ENCODE measurements around the gene TBL1XR1.
"Not testable (repeated sequence)": the region's sequence is repeated elsewhere in the genome, so short reads cannot be mapped to it uniquely, and the experiment has no call there.

The TBL1XR1 gene

DNA sequence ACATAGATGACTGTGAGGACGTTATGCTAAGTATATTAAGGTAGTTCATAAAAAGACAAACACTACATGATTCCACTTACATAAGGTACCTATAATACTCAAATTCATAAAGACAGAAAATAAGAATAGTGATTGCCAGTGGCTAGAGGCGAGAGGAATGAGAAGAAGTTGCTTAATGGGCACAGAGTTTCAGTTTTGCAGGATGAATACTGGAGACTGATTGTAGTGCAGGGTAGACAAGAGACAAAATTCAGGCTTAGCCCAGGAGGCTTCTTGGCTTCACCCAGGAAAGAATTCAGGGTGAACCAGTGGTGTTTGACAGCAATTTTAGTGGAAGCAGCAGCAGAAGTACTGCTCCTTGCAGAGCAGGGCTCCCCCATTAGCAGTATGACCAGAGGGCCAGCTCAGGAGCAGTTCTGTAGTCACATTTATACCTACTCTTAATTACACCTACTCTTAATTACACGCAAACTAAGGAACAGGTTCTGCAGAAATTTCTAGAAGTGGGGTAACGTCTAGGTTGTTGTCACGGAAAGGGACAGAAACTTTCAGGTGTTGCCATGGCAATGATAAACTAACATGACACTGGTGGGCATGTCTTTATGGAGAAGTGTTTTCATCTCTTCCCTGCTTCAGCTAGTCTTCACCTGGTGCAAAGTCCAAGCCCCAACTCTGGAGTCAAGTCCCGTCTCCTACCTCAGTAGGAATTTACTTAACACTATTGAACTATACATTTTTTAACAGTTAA is 55.2 kb downstream of the TBL1XR1 start:
- no peak for DNase-seq (ENCODE audit: low read depth in 2 of 2)

DNA sequence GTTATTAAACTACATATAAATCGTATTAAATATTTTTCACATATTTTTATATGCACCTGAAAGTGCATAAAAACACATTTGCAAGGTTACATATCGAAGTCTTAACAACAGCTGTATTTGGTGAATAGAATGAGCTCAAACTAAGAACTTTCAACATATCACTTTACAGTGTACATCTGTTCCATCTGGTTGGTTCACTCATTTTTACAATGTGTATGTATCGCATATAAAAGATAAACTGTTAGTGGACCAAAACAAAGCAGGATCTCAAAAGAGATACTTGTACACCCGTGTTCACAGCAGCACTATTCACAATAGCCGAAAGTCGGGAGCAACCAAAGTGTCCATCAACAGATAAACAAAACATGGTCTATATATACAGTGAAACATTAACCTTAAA is 55.8 kb downstream of the TBL1XR1 start:
- no peak for DNase-seq (ENCODE audit: low read depth in 2 of 2)

DNA sequence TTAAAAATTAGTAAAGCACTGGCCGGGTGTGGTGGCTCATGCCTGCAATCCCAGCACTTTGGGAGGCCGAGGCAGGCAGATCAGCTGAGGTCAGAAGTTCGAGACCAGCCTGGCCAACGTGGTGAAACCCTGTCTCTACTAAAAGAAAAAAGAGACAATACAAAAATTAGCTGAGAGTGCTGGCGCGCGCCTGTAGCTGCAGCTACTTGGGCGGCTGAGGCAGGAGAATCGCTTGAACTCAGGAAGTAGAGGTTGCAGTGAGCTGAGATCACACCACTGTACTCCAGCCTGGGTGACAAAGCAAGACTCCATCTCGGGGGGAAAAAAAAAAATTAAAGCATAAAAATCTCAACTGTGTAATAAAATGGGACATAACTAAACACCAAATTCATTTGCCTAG is 58.1 kb downstream of the TBL1XR1 start:
- not testable (repeated sequence) for DNase-seq (ENCODE audit: low read depth in 2 of 2)

DNA sequence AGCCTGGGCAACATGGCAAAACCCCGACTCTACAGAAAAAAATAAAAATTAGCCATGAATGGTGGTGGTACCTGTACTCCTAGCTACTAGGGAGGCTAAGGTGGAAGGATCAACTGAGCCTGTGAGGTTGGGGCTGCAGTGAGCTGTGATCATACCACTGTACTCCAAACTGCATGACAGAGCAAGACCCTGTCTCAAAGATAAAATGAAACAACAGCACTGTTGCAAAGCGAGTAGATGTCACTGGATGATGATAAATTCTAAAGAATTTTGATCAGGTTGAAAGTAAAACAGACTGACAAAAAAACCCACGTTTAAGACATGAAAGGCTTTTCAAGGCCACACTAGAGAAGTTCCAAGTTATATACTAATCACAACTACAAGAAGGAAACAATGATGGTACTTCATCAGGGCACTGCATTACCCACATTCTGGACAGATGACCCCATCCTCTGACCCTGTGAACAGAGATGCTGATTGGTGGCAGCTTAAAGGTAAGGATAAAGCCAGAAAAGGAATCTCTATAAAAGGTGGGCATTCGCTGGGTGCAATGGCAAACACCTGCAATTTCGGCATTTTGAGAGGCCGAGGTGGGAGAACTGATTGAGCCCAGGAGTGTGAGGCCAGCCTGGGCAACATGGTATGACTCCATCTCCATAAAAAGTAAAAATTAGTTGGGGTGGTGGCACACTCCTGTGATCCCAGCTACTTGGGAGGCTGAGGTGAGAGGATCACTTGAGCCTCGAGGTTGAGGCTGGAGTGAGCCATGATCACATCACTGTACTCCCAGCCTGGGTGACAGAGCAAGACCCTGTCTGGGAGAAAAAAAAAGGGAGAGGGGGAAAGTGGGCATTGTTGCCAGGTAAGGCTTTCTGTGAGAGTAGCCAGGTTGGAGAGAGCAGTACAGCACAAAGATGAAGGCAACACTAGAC is 59.2 kb downstream of the TBL1XR1 start:
- no peak for DNase-seq (ENCODE audit: low read depth in 2 of 2)

DNA sequence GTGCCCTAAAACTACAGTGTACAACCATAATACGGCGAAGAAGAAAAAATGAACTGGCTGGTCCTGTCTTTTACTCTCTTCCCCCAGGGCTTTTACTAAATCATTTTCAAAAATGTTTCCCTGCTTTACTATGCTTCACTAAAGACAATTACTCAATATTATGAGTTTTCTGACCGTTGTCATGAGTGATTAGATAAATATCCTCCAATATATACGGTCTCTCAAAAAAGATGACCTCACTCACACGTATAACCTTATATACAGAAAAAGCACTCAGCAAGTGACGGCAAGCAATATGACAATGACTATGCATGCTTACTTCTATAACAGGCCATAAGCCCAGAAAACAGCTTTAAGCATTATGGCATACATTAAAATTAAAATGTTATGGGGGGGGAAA is 60.5 kb downstream of the TBL1XR1 start:
- no peak for DNase-seq (ENCODE audit: low read depth in 2 of 2)

DNA sequence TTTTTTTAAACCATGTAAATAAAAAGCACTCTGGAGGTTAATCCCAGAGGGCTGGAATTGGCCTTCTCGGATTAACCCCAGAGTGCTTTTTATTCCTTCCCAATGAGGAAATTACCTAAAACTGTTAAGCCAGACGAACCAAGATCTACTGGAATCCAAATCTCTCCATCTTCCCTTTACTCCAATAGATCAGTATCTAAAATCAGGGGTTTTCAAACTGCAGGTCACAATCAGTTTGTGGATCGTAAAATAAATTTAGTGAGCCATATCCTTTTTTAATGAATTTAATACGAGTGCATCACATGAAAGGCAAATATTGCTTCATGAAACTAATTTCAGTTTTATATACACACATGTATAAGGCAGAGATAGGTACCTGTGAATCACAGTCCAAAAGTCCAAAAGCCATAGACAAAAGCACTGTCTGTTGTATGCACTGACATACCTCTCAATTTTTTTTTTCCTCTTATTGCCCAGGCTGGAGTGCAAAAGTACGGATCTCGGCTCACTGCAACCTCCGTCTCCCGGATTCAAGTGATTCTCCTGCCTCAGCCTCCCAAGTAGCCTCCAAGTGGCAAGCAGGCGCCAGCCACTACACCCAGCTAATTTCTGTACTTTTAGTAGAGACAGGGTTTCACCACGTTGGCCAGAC is 61.3 kb downstream of the TBL1XR1 start:
- no peak for DNase-seq (ENCODE audit: low read depth in 2 of 2)

DNA sequence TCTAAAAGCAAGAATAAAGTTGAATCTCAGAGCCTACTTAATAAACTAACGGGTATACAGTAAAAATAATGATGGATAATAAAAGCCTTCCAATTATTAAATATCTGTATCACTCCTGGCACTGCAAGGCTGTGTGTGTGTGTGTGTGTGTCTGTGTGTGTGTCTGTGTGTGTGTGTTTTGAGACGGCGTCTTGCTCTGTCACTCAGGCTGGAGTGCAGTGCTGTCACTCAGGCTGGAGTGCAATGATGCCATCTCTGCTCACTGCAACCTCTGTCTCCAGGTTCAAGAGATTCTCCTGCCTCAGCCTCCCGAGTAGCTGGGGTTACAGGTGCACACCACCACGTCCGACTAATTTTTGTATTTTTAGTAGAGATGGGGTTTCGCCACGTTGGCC is 62.5 kb downstream of the TBL1XR1 start:
- DNase-seq (ENCODE audit: low read depth in 2 of 2) = no peak

DNA sequence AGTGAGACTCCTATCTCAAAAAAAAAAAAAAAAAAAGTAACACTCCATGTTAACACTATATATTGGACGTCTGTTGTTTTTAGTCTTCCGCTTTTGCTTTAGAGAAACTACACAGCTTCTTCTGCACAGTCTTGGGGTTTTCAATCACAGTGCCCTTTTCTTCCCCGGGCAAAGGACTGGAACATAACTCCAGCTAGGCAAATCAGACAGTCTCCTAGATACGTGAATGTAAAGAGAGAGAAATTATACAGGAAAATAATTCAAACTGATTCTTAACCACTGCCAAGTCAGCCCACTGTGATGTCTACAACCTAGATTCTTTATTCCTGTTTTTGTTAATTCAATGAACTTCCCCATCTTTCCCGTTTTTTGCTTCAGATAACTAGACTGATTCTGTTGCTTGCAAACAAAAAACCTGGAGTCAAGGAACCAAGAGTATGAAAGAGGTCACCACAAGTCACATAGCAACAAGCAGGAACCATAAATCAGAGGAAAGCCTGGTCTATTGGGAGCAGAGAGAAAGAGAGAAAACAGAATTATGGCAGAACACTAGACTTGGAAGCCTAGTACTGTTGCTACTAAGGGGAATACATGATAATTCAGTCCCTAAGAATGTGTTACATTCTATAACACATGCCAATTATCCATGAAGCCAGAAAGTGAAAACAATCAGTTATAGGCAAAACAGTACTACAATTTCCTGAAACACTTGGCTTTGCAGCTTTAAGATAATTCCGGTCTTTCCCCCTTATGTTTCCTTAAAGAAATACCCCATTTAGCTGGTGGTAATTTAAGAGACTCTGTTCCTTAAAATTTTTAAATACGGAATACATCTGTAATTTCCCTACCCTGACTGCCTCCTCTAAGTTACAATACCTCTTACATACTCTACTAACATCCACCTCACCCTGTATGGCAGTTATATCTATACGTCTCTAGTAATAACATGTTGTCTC is 63.1 kb downstream of the TBL1XR1 start:
- DNase-seq (ENCODE audit: low read depth in 2 of 2) = no peak

DNA sequence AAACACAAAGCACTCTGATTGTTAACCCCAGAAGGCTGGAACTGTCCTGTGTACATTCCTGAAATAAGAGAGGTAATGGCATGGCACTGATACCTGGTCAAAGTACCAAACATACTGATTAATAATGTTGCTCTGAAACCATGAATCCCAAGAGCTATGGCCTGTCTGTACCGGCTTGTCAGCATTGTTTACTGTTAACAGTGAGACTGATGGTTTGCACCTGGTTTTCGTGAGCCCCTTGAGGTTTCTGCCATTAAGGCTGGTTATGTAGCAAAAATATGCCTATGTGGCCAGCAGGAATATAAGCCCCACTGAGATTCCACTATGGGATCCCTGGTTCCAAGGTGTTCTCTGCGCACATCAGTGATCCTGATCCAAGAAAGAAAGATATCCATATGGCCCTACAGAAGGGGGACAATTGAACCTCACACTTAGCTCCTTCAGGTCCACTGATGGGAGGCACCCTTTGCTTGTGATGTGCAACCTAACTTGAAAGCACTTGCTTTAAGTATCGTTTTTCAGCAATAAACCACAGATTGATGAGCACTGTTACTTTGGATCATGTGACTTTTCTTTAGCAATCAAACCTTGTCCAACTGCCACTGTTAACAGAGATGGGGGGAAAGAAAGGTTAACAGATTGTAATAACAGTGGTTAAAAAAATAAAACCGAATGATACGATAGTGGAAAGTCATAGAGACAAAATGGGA is 65.2 kb downstream of the TBL1XR1 start:
- DNase-seq (ENCODE audit: low read depth in 2 of 2) = no peak

DNA sequence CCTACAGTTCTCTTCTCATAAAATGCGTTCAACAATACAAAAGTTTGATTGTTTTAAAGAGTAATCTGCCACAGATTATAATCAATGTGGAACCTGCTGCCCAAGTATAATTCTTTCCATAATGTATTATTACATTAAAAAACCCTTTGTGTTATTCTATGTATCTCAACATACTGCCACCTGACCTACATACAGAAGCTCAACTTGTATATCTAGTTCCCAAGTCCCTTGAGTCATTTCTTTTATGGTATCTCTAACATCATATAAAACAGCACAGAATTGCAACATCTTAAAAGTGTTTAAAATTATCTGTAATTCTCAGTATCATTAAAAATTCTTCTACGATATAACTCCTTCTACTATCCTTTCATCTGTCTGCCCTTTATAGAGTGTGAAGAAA is 70.3 kb downstream of the TBL1XR1 start:
- DNase-seq (ENCODE audit: low read depth in 2 of 2) = no peak

DNA sequence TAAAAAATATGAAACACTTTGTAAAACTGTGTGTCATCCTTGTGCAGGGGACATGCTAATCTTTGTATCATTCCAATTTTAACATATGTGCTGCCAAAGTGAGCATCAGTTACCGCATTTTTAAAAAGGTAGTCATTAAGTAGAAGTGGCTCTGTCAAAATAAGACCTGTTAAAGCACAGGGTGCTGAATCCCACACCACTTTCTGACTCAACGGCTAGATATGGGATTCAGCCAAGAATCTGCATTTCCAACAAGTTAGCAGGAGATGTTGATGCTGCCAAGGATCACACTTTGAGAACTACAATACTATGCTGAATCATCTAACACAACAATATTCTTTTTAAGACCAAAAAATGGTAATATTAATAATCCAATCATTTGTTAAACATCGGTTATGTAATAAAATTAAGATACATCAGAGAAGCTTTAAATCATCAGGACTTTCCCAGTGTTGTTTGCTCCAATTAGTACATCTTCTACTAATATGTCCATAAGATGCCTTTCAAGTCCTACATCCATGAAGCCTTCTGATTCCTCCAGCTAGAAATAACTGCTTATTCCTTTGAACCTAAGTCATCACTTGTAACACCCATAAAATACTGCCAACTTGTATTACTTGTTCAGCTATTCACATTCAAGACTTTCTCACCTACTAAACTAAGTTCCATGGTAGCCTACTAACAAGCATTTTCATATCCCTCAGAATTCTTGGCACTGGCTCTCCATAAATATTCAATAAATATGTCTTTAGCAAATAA is 71.1 kb downstream of the TBL1XR1 start:
- DNase-seq (ENCODE audit: low read depth in 2 of 2) = no peak

DNA sequence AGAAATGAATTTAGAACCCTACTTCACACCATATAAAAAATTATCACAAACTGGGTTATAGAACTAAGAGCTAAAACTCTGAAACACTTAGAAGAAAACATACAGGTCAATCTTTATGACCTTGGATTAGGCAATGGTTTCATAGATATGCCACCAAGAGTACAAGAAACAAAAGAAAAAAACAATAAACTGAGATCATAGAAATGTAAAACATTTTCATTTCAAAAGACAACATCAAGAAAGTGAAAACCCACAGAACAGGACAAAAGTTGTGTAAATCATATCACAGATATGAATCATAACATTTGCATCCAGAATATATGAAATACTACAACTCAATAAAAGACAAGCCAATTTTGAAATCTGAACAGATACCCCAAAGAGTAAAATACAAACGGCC is 72.4 kb downstream of the TBL1XR1 start:
- DNase-seq (ENCODE audit: low read depth in 2 of 2) = no peak

DNA sequence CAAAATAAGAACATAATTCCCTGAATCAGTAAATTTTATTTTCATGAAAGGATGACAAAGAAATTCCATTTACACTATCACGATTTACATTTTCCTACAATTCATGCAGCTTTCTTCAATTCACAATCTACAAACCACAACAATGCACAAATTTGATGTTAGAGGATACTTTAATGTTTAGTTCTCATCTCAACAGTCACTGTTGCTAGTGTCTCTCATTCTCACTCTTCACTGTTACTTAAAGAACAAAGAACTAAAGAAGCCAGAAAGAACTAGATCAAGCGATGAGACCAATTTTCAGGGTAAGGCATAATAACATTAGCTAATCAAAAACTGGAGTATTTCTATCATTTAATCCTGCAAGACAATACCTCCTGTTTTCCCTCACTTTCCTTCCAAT is 73.5 kb downstream of the TBL1XR1 start:
- DNase-seq (ENCODE audit: low read depth in 2 of 2) = no peak

DNA sequence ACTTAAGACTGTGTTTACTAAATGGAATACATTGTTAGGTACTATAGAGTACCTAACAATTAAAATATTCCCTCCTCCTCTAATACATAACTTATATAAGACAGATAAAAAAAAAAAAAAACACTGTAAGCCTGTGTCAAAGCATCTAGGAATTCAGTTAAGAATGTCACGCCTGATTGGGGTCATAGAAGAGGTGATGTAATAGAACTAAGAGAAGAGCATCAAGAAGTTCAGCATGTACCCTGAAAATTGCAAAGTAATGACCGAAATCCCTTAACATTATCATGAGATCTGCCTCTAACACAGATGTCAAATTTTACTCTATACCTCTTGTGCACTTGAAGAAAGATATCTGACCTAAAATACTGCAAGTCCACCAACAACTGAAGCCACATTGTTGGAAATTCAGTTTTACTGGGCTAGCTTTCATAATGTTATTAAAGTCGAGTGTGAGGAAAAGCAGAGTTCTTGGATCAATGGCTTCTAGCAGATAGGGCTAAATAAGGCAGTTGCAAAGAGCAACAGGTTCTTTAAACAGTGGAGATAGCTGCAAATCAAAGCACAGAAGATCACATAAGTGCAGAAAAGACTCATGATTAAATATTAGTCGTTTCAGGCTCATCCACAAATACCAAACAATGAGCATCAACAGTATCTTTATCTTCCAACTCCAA is 75.0 kb downstream of the TBL1XR1 start:
- no peak for DNase-seq (ENCODE audit: low read depth in 2 of 2)

DNA sequence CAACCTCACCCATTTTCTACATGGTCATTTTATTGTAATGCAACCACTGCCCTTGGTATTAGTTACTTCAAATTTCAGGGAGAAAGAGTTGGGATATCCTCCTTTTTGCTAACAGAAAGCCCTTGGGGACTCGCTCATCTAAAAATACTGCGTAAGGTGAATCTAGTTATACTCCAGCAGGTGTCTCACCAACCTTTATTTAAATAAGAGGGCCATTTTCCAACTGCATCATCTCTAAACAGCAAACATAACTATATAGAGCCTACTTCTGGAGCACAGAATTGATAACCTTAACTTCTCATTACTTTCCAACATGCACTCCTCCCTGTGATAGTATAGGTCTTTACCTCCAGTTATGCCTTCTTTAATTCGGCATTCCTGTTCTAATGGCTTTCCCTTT is 77.5 kb downstream of the TBL1XR1 start:
- DNase-seq (ENCODE audit: low read depth in 2 of 2) = no peak

DNA sequence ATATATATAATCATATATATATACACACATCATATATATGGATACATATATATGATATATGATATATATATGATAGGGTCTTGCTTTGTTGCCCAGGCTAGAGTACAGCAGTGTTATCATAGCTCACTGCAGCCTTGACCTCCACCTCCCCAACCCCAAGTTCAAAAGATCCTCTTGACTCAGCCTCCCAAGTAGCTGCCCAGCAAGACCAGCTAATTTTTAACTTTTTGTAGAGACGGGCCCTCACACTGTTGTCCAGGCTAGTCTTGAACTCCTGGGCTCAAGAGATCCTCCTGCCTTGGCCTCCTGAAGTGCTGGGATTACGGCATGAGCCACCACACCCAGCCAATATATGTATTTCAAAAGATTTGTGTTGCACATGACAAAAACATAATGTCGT is 83.0 kb downstream of the TBL1XR1 start:
- DNase-seq (ENCODE audit: low read depth in 2 of 2) = no peak

DNA sequence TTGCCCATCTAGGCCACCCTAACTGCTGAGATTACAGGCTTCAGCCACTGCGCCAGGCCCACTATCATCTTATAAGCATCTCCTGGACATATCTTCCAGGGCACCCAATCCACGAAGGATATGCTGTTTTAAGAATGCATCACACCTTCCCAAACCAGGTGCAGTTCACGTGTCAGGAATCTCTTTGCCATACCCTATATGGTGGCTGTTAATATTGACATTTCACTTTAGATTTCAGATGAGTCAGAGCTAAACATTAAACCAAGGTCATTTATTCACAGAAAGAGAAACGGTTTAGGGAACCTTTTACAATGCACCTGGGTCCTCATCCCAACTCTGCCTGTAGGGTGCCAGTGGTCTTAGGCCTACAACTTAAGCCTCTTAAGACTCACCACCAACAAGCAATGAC is 85.7 kb downstream of the TBL1XR1 start:
- no peak for DNase-seq (ENCODE audit: low read depth in 2 of 2)

DNA sequence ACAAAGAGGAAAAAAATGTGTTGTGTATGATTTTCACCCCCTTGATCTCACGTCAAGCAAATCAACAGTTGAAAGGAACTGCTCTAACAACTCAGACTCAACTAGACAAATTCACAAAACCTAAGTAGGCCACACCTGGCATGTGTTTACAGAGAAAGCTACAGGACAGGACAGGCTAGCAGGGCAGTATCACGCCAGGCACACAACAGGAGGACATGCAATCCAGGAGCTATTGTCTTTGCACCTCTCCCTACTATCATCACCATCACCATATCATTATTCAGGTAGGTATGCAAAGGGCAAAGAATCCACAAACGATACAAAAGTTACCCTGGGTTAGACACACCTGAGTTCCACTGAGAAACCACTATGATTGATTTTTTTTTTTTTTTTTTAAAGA is 86.4 kb downstream of the TBL1XR1 start:
- DNase-seq (ENCODE audit: low read depth in 2 of 2) = no peak

DNA sequence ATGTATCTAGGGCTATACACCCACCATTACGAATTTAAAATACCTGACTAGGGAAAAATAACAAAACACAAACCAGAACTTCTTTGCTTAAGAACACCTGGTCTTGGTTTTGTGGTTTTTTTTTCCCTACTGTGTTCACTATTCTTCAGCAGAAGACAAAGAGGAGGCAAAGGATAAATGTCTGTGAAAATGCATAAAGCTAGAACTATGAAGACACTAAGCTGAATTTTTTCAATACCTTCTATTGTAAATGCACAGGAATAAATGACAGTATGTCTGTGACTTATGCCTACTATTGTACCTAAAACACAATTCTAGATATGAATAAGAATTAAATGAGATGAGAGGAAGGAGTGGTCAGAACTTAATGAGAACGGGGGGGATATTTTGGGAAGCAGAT is 86.9 kb downstream of the TBL1XR1 start:
- no peak for DNase-seq (ENCODE audit: low read depth in 2 of 2)

All from activated CD4-positive, alpha-beta T cell treated with anti-CD3 and anti-CD28 coated beads for 24 hours (primary cell).